WERI-Rb-1 (cell line): Measurements from ENCODE around the gene FAM83G.

Experiments used
- DNase-seq: peaks from one replicate; pipeline ENCODE4 v3.0.0-alpha.2; 2020
- H3K27ac ChIP-seq: fragments of 250-450 bp; sonication (Bioruptor Pico); 2 replicates; pipeline ENCODE4 v1.5.1; 2020; ENCODE audit warnings: mild to moderate bottlenecking, moderate library complexity
- H3K27me3 ChIP-seq: fragments of 250-450 bp; sonication (Bioruptor Pico); 2 replicates; pipeline ENCODE4 v1.5.1; 2021; ENCODE audit warnings: mild to moderate bottlenecking, low read depth, moderate library complexity; ENCODE audit not compliant: insufficient read depth, severe bottlenecking
- H3K36me3 ChIP-seq: fragments of 250-450 bp; sonication (Bioruptor Pico); 2 replicates; pipeline ENCODE4 v1.5.1; 2020; ENCODE audit warnings: mild to moderate bottlenecking, moderate library complexity
- H3K4me3 ChIP-seq: 2 replicates; pipeline ENCODE4 v1.5.1; 2011; ENCODE audit warnings: low read depth, mild to moderate bottlenecking, control low read depth, low read length
- H3K9me3 ChIP-seq: fragments of 250-450 bp; sonication (Bioruptor Pico); 2 replicates; pipeline ENCODE4 v1.5.1; 2021; ENCODE audit warnings: mild to moderate bottlenecking, moderate library complexity; ENCODE audit not compliant: severe bottlenecking
- TF ChIP-seq, protein P1 (sequence below): IDR thresholded peaks from 2 replicates; pipeline ENCODE4 v1.5.1; 2011; ENCODE audit warnings: low read depth, mild to moderate bottlenecking, control low read depth, inconsistent platforms, low read length

The FAM83G gene

DNA sequence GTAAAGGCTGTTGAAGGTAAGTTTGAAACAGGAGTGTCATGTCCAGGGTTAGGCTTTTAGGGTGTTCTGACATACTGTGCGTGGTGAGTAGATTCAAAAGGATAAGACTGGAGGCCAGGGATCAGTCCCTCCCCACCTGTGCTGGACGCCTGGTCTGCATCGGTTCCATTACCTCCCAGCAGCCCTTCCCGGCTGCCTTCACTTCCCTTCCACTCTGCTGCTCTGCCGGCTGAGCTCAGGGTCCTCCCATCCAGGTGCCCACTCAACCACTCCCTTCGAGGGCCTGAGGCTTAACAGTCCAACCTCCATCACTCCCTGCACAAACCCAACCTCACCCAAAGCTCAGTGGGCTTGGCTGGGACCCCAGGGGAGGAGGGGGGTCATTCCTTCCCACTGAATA lies 56.7 kb downstream of the FAM83G start:
- Histone ChIP-seq H3K9me3 (no peaks in the 10 kb centered on the region), H3K4me3 (no peak overlapping the region), H3K36me3 (no peaks in the 10 kb centered on the region), H3K27me3 (no peaks in the 10 kb centered on the region), H3K27ac (no peak overlapping the region)
- TF ChIP-seq, protein P1, sequence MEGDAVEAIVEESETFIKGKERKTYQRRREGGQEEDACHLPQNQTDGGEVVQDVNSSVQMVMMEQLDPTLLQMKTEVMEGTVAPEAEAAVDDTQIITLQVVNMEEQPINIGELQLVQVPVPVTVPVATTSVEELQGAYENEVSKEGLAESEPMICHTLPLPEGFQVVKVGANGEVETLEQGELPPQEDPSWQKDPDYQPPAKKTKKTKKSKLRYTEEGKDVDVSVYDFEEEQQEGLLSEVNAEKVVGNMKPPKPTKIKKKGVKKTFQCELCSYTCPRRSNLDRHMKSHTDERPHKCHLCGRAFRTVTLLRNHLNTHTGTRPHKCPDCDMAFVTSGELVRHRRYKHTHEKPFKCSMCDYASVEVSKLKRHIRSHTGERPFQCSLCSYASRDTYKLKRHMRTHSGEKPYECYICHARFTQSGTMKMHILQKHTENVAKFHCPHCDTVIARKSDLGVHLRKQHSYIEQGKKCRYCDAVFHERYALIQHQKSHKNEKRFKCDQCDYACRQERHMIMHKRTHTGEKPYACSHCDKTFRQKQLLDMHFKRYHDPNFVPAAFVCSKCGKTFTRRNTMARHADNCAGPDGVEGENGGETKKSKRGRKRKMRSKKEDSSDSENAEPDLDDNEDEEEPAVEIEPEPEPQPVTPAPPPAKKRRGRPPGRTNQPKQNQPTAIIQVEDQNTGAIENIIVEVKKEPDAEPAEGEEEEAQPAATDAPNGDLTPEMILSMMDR, result no peak
- DNase-seq, result no peak

DNA sequence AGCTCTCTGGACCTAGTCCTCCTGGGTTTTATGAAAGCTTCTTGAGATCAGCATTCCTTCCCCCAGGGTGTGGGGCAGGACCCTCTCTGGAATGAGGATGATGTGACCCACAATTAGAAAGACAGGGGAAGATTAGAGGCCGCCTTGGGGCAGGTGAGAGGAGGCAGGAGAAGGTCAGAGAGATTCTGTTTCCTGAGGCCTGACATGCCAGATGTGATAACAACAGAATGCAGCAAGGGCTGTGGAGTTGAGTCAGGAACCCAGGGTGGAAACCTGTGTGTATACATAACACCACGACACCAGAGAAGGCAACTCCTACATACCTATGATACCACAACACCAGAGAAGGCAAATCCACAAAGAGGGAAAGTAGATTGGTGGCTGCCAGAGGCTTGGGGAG lies 58.0 kb downstream of the FAM83G start:
- Histone ChIP-seq H3K4me3 (no peak overlapping the region), H3K27ac (no peak overlapping the region), H3K9me3 (no peaks in the 10 kb centered on the region), H3K27me3 (no peaks in the 10 kb centered on the region), H3K36me3 (no peaks in the 10 kb centered on the region)
- TF ChIP-seq, protein P1, result no peak
- no peak for DNase-seq

DNA sequence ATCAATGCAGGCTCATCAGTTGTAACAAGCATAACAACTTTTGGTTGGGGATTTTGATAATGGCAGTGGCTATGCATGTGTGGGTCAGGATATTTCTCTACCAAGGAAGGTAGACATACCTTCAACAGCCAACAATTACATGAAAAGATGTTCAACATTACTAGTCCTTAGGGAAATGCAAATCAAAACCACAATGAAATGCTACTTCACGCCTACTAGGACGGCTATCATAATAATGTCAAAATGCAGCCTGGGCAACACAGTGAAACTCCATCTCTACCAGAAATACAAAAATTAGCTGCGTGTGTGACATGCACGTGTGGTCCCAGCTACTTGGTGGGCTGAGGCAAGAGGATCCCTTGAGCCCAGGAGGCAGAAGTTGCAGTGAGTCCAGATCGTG lies 59.9 kb downstream of the FAM83G start:
- no peaks in the 10 kb centered on the region for H3K9me3 ChIP-seq
- TF ChIP-seq, protein P1, result no peak
- H3K27me3 ChIP-seq, result no peaks in the 10 kb centered on the region
- H3K36me3 ChIP-seq, result no peaks in the 10 kb centered on the region
- H3K4me3 ChIP-seq, result no peak overlapping the region
- H3K27ac ChIP-seq, result no peak overlapping the region
- DNase-seq, result no peak

DNA sequence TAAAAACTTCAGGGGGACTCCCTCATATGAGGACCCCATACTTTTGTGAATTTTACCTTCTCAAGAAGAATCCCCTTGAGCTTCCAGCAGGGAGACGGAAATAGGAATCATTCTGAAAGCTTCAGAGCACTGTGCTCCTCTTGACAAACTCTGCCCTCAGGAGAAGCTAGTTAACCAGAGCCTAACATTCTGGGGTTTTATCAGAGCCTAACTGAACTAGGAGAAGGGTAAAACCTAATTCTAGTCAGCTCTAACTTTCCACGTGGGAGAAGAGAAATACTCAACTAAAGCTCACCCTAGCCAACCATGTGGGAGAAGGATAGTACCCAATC lies 65.9 kb downstream of the FAM83G start:
- no peak overlapping the region for H3K4me3 ChIP-seq
- no peaks in the 10 kb centered on the region for H3K36me3 ChIP-seq
- H3K27me3 ChIP-seq, result no peaks in the 10 kb centered on the region
- no peak for DNase-seq
- TF ChIP-seq, protein P1, result no peak
- H3K27ac ChIP-seq, result no peak overlapping the region
- H3K9me3 ChIP-seq, result no peaks in the 10 kb centered on the region

DNA sequence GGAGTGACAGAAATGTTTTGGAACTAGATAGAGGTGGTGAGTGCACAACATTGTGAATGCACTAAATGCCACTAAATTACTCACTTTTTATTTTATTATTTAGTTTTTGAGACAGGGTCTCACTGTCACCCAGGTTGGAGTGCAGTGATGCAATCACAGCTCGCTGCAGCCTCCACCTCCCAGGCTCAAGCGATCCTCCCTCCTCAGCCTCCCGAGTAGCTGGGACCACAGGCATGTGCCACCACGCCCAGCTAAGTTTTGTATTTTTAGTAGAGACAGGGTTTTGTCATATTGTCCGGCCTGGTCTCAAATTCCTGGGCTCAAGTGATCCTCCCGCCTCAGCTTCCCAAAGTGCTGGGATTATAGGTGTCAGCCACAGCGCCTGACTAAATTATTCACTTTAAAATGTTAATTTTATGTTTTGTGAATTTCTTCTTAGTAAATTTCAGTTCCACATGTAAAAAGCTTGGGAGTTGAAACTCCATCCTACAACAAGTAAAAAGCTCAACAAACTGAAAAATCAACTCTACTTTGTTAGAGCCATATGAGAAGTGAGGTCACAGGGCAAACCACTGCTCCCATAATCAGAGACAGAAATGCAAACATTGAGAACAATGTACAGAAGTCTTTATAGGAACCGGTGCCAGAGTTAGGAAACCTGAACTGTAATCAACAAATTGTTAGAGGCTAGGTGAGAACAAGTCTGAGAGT lies 66.4 kb downstream of the FAM83G start:
- no peak for DNase-seq
- TF ChIP-seq, protein P1, result no peak
- Histone ChIP-seq H3K36me3 (no peaks in the 10 kb centered on the region), H3K4me3 (no peak overlapping the region), H3K27me3 (no peaks in the 10 kb centered on the region), H3K27ac (no peak overlapping the region), H3K9me3 (no peaks in the 10 kb centered on the region)
